ENCODE data around the gene VAT1L.

Gene VAT1L

GRCh38 chr16:77793417-77793816, 5.1 kb downstream of the VAT1L start:
- TF ChIP-seq, protein P1, sequence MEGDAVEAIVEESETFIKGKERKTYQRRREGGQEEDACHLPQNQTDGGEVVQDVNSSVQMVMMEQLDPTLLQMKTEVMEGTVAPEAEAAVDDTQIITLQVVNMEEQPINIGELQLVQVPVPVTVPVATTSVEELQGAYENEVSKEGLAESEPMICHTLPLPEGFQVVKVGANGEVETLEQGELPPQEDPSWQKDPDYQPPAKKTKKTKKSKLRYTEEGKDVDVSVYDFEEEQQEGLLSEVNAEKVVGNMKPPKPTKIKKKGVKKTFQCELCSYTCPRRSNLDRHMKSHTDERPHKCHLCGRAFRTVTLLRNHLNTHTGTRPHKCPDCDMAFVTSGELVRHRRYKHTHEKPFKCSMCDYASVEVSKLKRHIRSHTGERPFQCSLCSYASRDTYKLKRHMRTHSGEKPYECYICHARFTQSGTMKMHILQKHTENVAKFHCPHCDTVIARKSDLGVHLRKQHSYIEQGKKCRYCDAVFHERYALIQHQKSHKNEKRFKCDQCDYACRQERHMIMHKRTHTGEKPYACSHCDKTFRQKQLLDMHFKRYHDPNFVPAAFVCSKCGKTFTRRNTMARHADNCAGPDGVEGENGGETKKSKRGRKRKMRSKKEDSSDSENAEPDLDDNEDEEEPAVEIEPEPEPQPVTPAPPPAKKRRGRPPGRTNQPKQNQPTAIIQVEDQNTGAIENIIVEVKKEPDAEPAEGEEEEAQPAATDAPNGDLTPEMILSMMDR (IDR thresholded peaks at IDR 0.05) = no peak

DNA sequence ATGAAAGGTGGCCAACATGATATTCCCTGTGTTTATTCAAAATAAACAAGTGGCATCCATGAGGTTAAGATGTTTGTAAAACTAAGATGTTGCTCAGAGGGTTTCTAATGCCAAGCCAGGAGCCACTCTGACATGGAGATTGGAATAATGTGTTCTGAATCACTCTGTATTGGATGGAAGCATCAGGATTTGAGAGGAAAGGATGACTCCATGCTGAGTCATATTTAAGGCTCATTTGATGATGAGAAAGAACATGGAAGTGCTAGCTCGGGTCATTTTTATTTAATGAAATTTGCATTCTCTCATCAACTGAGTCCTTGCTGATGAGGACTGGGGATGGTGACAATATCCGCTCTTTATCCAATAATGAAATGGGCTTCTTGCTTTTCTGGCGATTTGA, 6.2 kb downstream of the VAT1L start:
- TF ChIP-seq, protein P1 (IDR thresholded peaks at IDR 0.05) = no peak

- TF ChIP-seq, protein P1 (IDR thresholded peaks at IDR 0.05) = no peak
These were observed 13.5 kb downstream of the VAT1L start for GRCh38 chr16:77801817-77802216.

GRCh38 chr16:77805398-77805797, 17.0 kb downstream of the VAT1L start:
- TF ChIP-seq, protein P1 (IDR thresholded peaks at IDR 0.05) = no peak

DNA sequence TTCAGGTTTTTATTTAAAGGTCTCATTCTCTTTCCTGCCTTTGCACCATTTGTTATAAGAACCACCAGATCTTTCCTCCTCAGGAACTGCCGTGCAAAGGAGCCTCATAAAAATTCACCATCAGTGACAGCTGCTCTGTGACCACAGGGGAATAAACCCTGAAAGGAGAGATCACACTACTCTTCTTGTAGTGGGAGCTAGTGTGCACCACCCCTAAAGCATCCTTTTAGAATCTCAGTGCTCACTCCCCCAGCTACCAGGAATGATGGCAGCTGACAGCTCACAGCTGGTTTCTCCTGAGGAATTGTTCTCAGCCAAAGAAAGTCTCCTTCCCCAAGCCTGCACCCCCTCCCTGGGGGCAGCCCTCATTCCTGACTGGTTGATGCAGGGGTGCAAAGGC, 18.7 kb downstream of the VAT1L start:
- TF ChIP-seq, protein P1 (IDR thresholded peaks at IDR 0.05) = no peak

DNA sequence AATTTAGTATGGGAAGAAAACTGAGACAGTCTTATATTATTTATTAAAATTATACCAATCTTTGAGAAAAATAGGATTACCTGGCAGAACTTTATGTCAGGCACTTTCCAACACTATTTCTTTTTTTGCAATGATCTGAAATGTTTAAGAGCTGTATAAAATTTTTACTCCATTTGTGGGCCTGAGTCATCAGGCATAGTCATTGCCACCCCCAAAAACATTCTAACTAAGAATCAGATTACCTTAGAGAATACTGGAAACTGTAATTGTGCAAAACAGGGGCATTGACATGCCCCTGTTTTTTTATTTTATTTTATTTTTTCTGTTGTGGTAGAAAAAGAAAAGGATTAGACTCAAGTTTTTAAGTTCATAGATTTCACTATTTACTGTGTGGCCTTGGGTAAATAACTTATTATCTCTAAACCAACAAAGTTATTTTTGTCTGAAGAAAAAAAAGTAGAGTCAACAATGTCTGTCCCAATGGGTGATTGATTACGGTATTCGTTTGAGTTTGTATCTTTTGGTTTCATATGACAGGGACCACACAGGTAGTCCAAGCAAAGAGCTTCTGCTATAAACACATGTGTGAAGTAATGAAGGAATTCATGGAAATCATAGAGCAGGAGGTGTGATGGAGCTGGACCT, 24.6 kb downstream of the VAT1L start:
- TF ChIP-seq, protein P1 (IDR thresholded peaks at IDR 0.05) = no peak

DNA sequence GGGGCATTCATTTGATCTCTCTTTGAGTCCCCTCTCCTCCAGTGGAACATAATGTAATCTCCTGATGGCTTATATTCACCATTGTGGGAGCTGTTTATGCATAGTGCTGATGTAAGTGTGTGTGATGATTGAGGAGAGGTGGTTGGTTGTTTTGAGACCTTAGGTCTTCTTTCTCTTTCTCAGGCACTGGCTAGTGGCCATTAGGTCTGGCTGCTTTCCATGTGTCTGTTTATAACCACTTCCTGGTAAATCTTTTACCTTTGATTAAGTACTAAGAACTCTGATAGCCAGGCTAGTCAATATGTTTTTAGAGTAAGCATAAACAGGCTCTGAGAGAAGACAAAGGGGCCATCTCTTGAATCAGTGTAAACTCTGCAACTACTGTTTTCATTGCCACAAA, 27.9 kb downstream of the VAT1L start:
- TF ChIP-seq, protein P1 (IDR thresholded peaks at IDR 0.05) = no peak

GRCh38 chr16:77820340-77820739, 32.0 kb downstream of the VAT1L start:
- TF ChIP-seq, protein P1 (IDR thresholded peaks at IDR 0.05) = no peak
